HepG2 (cell line): ENCODE measurements around the gene HABP4. TPM values are rescaled to one million over a fixed set of nuclear protein-coding genes. Genes with fewer than 3 reads are reported as not detected.

Experiments used
- ARID4A ChIP-seq: sonication (generic); formaldehyde crosslinking; IDR thresholded peaks from 2 replicates; pipeline ENCODE4 v1.5.0; 2020; ENCODE audit warnings: mild to moderate bottlenecking, missing genetic modification reagents, borderline replicate concordance
- EP300 ChIP-seq, 3 experiments: sonication (generic) in 1 of 3; formaldehyde crosslinking in 1 of 3; IDR thresholded peaks; 2 replicates each; pipeline versions ENCODE4 v1.5.1 to v1.6.1; 2011 to 2020; ENCODE audit warnings: low read depth in 2 of 3, low read length in 2 of 3, borderline replicate concordance in 1 of 3, improper control_type of control experiment in 1 of 3, mild to moderate bottlenecking in 1 of 3, missing genetic modification reagents in 1 of 3, moderate library complexity in 1 of 3
- GLI4 ChIP-seq: sonication (generic); formaldehyde crosslinking; IDR thresholded peaks from 2 replicates; pipeline ENCODE4 v1.5.1; 2020; ENCODE audit warnings: missing genetic modification reagents, mild to moderate bottlenecking, moderate library complexity, borderline replicate concordance
- HOXD1 ChIP-seq: sonication (generic); formaldehyde crosslinking; IDR thresholded peaks from 2 replicates; pipeline ENCODE4 v1.5.0; 2020; ENCODE audit warnings: missing genetic modification reagents
- KDM4B ChIP-seq: sonication (generic); formaldehyde crosslinking; IDR thresholded peaks from 2 replicates; pipeline ENCODE4 v1.4.0; 2020; ENCODE audit warnings: missing genetic modification reagents
- MXD1 ChIP-seq: sonication (generic); formaldehyde crosslinking; IDR thresholded peaks from 2 replicates; pipeline ENCODE4 v1.4.0; 2020; ENCODE audit warnings: mild to moderate bottlenecking, missing genetic modification reagents
- PBX2 ChIP-seq: IDR thresholded peaks from 2 replicates; pipeline ENCODE4 v1.6.1; 2016; ENCODE audit warnings: control low read depth
- PCBP1 ChIP-seq: fragments of 200-400 bp; formaldehyde crosslinking; IDR thresholded peaks from 2 replicates; pipeline ENCODE4 v1.6.1; 2017; ENCODE audit warnings: mild to moderate bottlenecking, low read depth, low read length, borderline replicate concordance
- THAP8 ChIP-seq: sonication (generic); formaldehyde crosslinking; IDR thresholded peaks from 2 replicates; pipeline ENCODE4 v1.5.1; 2020; ENCODE audit warnings: missing genetic modification reagents, mild to moderate bottlenecking, borderline replicate concordance
- ZNF414 ChIP-seq: sonication (generic); formaldehyde crosslinking; IDR thresholded peaks from 2 replicates; pipeline ENCODE4 v1.5.0; 2020; ENCODE audit warnings: missing genetic modification reagents
- ZNF609 ChIP-seq: sonication (generic); formaldehyde crosslinking; IDR thresholded peaks from 2 replicates; pipeline ENCODE4 v1.4.0; 2020; ENCODE audit warnings: mild to moderate bottlenecking, missing genetic modification reagents, borderline replicate concordance
- ZSCAN21 ChIP-seq: sonication (generic); formaldehyde crosslinking; IDR thresholded peaks from 2 replicates; pipeline ENCODE4 v1.8.0; 2022; ENCODE audit warnings: mild to moderate bottlenecking, missing genetic modification reagents, moderate library complexity, borderline replicate concordance
- polyA plus RNA-seq, 8 experiments: library from polyadenylated mRNA; depleted of rRNA in 3 of 8; stranded (reverse) in 7 of 8; unstranded in 1 of 8; fragments of >200 nt; fragmentation: Illumina TruSeq in 4 of 8; extraction: Trizol in 4 of 8; gene quantifications; 2 replicates each; pipeline versions ENCODE4 v1.2.1 to v1.2.3, GENCODE V29; 2011 to 2016; ENCODE audit warnings: low read depth in 4 of 8, missing spikeins in 1 of 8, mixed read lengths in 1 of 8; ENCODE audit not compliant: insufficient read depth in 1 of 8
- total RNA-seq, 5 experiments: library from RNA; depleted of rRNA; stranded (reverse); fragments of >200 nt; fragmentation: Illumina TruSeq; extraction: Trizol; gene quantifications; 2 replicates each; pipeline ENCODE4 v1.2.3, GENCODE V29; 2016; ENCODE audit warnings: low read depth in 1 of 5

The HABP4 gene
- total and polyA plus RNA-seq, 2 of the 13 experiments (the other 11 are each of a cell fraction or from before 2014, with no cell fraction given), result 14.3 to 26.6 TPM

GRCh38 chr9:96514800-96515158 is 64.8 kb downstream of the HABP4 start (continued):
- no peak for TF ChIP-seq ZNF414
- TF ChIP-seq ZSCAN21, result no peak
- TF ChIP-seq GLI4 (CRISPR knock-in tag), result no peak
- TF ChIP-seq PCBP1, result no peak
- TF ChIP-seq THAP8 (CRISPR knock-in tag), result no peak
- TF ChIP-seq ARID4A (CRISPR knock-in tag), result no peak
- TF ChIP-seq KDM4B (CRISPR knock-in tag), result no peak
- TF ChIP-seq MXD1 (CRISPR knock-in tag), result no peak
- TF ChIP-seq PBX2, result no peak
- no peak for TF ChIP-seq HOXD1 (CRISPR knock-in tag)
- TF ChIP-seq ZNF609, result no peak
- no peak for TF ChIP-seq EP300 (IDR thresholded peaks at IDR 0.05; ENCODE audit: low read depth in 2 of 2, low read length in 2 of 2)
- no peak for TF ChIP-seq EP300 (CRISPR knock-in tag; IDR thresholded peaks at IDR 0.05; ENCODE audit: borderline replicate concordance)
